Measurements from ENCODE around the gene CCDC180. TPM values are rescaled to one million over a fixed set of nuclear protein-coding genes. Genes with fewer than 3 reads are reported as not detected.

CCDC180 gene
- under 0.01 TPM in 1 of 2 replicates, not detected in the other for total RNA-seq

GRCh38 chr9:97307500-97308163 is at the start of gene CCDC180:
Gene CCDC180 (plus strand): TSS chr9:97307659. CDS start chr9:97308064, 405 bp downstream.

Other genes with a start within 250 kb of the CCDC180 start
- 3.8 and 4.9 TPM in 2 replicates for gene TDRD7, start 104.4 kb downstream of the CCDC180 start, total RNA-seq
- gene TMOD1, start 194.0 kb downstream of the CCDC180 start, total RNA-seq = 0.18 and 0.65 TPM in 2 replicates

All from cardiac atrium fibroblast (primary cell).